ENCODE results near the gene TMEM208.

GRCh38 chr16:67245674-67246080, 18.7 kb downstream of the TMEM208 start:
- TF ChIP-seq POLR2A (IDR thresholded peaks at IDR 0.05; ENCODE audit: low read length): no peak
- TF ChIP-seq GATA1 (IDR thresholded peaks at IDR 0.05; ENCODE audit: low read depth, low read length): no peak
